GM23338 (cell line): ENCODE results near the gene PPFIBP2.

Source experiments
- CREB1 ChIP-seq: fragments of 250-450 bp; sonication (Bioruptor Pico); IDR thresholded peaks from 2 replicates; pipeline ENCODE4 v1.5.0; 2020; ENCODE audit warnings: low read depth, mild to moderate bottlenecking, moderate library complexity
- CTCF ChIP-seq, 2 experiments: fragments of 200-600 bp in 1 of 2; sonication (generic) in 1 of 2; conservative IDR thresholded peaks; 2 replicates each; pipeline versions ENCODE4 v1.5.1 to v1.6.1; 2016 to 2017; ENCODE audit warnings: antibody characterized with exemption in 2 of 2, low read depth in 2 of 2, mild to moderate bottlenecking in 2 of 2, moderate library complexity in 1 of 2
- EZH2 ChIP-seq: fragments of 200-600 bp; sonication (generic); IDR thresholded peaks from one replicate; pipeline ENCODE4 v1.8.0; 2017; ENCODE audit warnings: antibody characterized with exemption, mild to moderate bottlenecking, low read depth; ENCODE audit not compliant: unreplicated experiment
- EZH2phosphoT487 ChIP-seq: fragments of 200-600 bp; sonication (generic); IDR thresholded peaks from one replicate; pipeline ENCODE4 v1.8.1; 2018; ENCODE audit warnings: antibody characterized with exemption; ENCODE audit not compliant: unreplicated experiment
- JUNB ChIP-seq: IDR thresholded peaks from one replicate; pipeline ENCODE4 v1.6.1; 2016; ENCODE audit warnings: antibody characterized with exemption; ENCODE audit not compliant: unreplicated experiment
- NANOG ChIP-seq: IDR thresholded peaks from 2 replicates; pipeline ENCODE4 v1.6.1; 2016; ENCODE audit warnings: antibody characterized with exemption, borderline replicate concordance
- POLR2AphosphoS5 ChIP-seq: IDR thresholded peaks from 2 replicates; pipeline ENCODE4 v1.6.1; 2016; ENCODE audit warnings: antibody characterized with exemption, low read depth
- REST ChIP-seq: IDR thresholded peaks from one replicate; pipeline ENCODE4 v1.6.1; 2018; ENCODE audit warnings: antibody characterized with exemption; ENCODE audit not compliant: unreplicated experiment
- ZNF114 ChIP-seq: fragments of 250-450 bp; sonication (Bioruptor Pico); IDR thresholded peaks from 2 replicates; pipeline ENCODE4 v1.5.0; 2020; ENCODE audit warnings: mild to moderate bottlenecking, moderate library complexity

GRCh38 chr11:7657306-7658025 is 143.7 kb downstream of the PPFIBP2 start:
- peak; percentile 71 to 96 for TF ChIP-seq CTCF (conservative IDR thresholded peaks at IDR 0.05; ENCODE audit: low read depth in 2 of 2)
- no peak for TF ChIP-seq EZH2
- no peak for TF ChIP-seq POLR2AphosphoS5
- no peak for TF ChIP-seq REST
- TF ChIP-seq CREB1: no peak
- no peak for TF ChIP-seq EZH2phosphoT487
- TF ChIP-seq ZNF114 (CRISPR knock-in tag): no peak
- no peak for TF ChIP-seq NANOG
- TF ChIP-seq JUNB: no peak
